ENCODE data around the gene CLPSL1.

DNA sequence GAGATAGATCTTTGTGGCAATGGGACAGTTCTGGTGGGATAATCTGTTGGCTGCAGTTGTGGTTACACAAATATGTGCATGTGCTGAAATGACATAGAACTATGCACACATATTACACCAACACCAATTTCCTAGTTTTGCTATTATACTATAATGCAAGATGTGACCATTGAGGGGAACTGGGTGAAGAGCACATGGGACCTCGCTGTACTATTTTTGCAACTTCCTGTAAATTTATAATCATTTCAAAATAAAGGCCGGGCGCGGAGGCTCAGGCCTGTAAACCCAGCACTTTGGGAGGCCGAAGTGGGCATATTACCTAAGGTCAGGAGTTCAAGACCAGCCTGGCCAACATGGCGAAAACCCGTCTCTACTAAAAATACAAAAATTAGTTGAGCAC lies 35.3 kb upstream of the CLPSL1 start:
- TF ChIP-seq, protein P1, sequence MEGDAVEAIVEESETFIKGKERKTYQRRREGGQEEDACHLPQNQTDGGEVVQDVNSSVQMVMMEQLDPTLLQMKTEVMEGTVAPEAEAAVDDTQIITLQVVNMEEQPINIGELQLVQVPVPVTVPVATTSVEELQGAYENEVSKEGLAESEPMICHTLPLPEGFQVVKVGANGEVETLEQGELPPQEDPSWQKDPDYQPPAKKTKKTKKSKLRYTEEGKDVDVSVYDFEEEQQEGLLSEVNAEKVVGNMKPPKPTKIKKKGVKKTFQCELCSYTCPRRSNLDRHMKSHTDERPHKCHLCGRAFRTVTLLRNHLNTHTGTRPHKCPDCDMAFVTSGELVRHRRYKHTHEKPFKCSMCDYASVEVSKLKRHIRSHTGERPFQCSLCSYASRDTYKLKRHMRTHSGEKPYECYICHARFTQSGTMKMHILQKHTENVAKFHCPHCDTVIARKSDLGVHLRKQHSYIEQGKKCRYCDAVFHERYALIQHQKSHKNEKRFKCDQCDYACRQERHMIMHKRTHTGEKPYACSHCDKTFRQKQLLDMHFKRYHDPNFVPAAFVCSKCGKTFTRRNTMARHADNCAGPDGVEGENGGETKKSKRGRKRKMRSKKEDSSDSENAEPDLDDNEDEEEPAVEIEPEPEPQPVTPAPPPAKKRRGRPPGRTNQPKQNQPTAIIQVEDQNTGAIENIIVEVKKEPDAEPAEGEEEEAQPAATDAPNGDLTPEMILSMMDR (IDR thresholded peaks at IDR 0.05) = no peak
- TF ChIP-seq POLR2A (IDR thresholded peaks at IDR 0.05) = no peak

Measured in vagina (tissue), 2 donors.